ENCODE data around the gene CTSG. TPM values are rescaled to one million over a fixed set of nuclear protein-coding genes. Genes with fewer than 3 reads are reported as not detected.

Gene CTSG
- total RNA-seq: not detected in 2 replicates

GRCh38 chr14:24576182-24576581 is at the start of gene CTSG:
TSS of gene CTSG (minus strand) at chr14:24576250. CDS start at chr14:24576223, 27 bp downstream.

GRCh38 chr14:24609655-24610344 is 33.8 kb upstream of the CTSG start, which contains the start of gene GZMH:
TSS of gene GZMH (minus strand) at chr14:24609685. CDS start at chr14:24609613, 72 bp downstream.

Other genes with a start within 250 kb of the CTSG start
- gene ADCY4, start 241.2 kb downstream of the CTSG start, total RNA-seq: 1.4 and 9.3 TPM in 2 replicates
- gene RIPK3, start 236.3 kb downstream of the CTSG start, total RNA-seq: 2.5 and 6.2 TPM in 2 replicates
- 74.6 and 97.9 TPM in 2 replicates for gene NFATC4, start 208.1 kb downstream of the CTSG start, total RNA-seq
- gene NYNRIN, start 177.2 kb downstream of the CTSG start, total RNA-seq: 17.5 and 19.7 TPM in 2 replicates
- gene CBLN3, start 146.6 kb downstream of the CTSG start, total RNA-seq: 3.5 and 4.8 TPM in 2 replicates
- 42.2 and 44.9 TPM in 2 replicates for gene KHNYN, start 146.3 kb downstream of the CTSG start, total RNA-seq
- 7.5 and 10.6 TPM in 2 replicates for gene SDR39U1, start 133.5 kb downstream of the CTSG start, total RNA-seq
- gene CMA1, start 68.0 kb downstream of the CTSG start, total RNA-seq: not detected in 2 replicates
- not detected in 2 replicates for gene GZMH, start 33.4 kb upstream of the CTSG start, total RNA-seq
- gene GZMB, start 57.9 kb upstream of the CTSG start, total RNA-seq: not detected in 2 replicates